ENCODE results near the gene EVC2. TPM values are rescaled to one million over a fixed set of nuclear protein-coding genes. Genes with fewer than 3 reads are reported as not detected.

Gene EVC2
- total RNA-seq, 2 experiments from 2014 or later, result 3.4 TPM; not detected in 1

DNA sequence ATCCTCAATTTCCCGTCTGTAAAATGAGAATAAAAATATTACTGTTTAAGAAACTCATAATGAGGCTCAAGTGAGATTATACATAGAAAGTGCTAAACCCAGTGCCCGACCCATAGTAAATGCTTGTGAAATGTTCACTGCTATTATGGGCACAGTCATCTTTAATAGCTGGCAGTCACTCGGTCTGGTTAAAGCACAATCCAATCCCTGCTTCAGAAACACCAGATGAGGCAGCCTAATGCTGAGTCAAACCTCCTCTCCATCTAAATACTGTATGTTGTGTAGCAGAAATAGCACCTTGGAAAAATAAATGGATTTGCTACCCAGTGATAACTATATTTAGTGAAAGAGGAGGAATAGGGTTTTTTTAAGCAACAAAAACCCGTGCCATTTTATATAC lies 14.5 kb downstream of the EVC2 start:
- Histone ChIP-seq H3K4me2 (ENCODE audit: low read length) (no peak overlapping the region), H2AFZ (ENCODE audit: low read length) (no peak overlapping the region), H3K4me1 (ENCODE audit: insufficient read depth, low read length, poor library complexity, severe bottlenecking) (no peaks in the 10 kb centered on the region), H3K9me2 (ENCODE audit: insufficient read depth, low read length) (no peaks in the 10 kb centered on the region), H3K79me2 (ENCODE audit: insufficient read depth, low read depth, low read length) (no peaks in the 10 kb centered on the region), H4K20me1 (ENCODE audit: insufficient read depth, low read length) (no peaks in the 10 kb centered on the region), H3K36me3 (ENCODE audit: insufficient read depth, low read length) (no peaks in the 10 kb centered on the region), H3K9me3 (ENCODE audit: low read length) (no peaks in the 10 kb centered on the region), H3K4me3 (ENCODE audit: low read depth, low read length, poor library complexity, severe bottlenecking) (no peak overlapping the region), H3K27ac (ENCODE audit: low read depth, low read length, poor library complexity, severe bottlenecking) (no peak overlapping the region)
- CTCF ChIA-PET (ENCODE audit: unreplicated experiment), result no interaction called here
- no TSS peak for BruUV-seq (replicated peaks)
- no peak for DNase-seq (ENCODE audit: low spot score)
- no peak for TF ChIP-seq CTCF (conservative IDR thresholded peaks at IDR 0.05; ENCODE audit: low read length)
- no peak for TF ChIP-seq EZH2phosphoT487 (IDR thresholded peaks at IDR 0.05; ENCODE audit: borderline replicate concordance, low read depth, low read length)
- intact Hi-C loops (cut with micrococcal nuclease; ENCODE audit: unreplicated experiment), result no loop called here
- POLR2A ChIA-PET, result no interaction called here

- CTCF ChIA-PET (ENCODE audit: unreplicated experiment), result no interaction called here
- no peaks in the 10 kb centered on the region for H3K4me1 ChIP-seq (ENCODE audit: insufficient read depth, low read length, poor library complexity, severe bottlenecking)
- no peak overlapping the region for H3K27ac ChIP-seq (ENCODE audit: low read depth, low read length, poor library complexity, severe bottlenecking)
- no peaks in the 10 kb centered on the region for H3K36me3 ChIP-seq (ENCODE audit: insufficient read depth, low read length)
- intact Hi-C loops (cut with micrococcal nuclease; ENCODE audit: unreplicated experiment), result no loop called here
- H4K20me1 ChIP-seq (ENCODE audit: insufficient read depth, low read length), result no peaks in the 10 kb centered on the region
- no peaks in the 10 kb centered on the region for H3K9me2 ChIP-seq (ENCODE audit: insufficient read depth, low read length)
- TF ChIP-seq EZH2phosphoT487 (IDR thresholded peaks at IDR 0.05; ENCODE audit: borderline replicate concordance, low read depth, low read length) (no peak), CTCF (conservative IDR thresholded peaks at IDR 0.05; ENCODE audit: low read length) (no peak)
- POLR2A ChIA-PET, result interaction anchor here (1.4 kb wide), 1 partner anchor 11 kb away, joined by 3 read pairs; no protein-coding TSS in a partner anchor
- no peak overlapping the region for H3K4me2 ChIP-seq (ENCODE audit: low read length)
- BruUV-seq (replicated peaks), result no TSS peak
- no peaks in the 10 kb centered on the region for H3K9me3 ChIP-seq (ENCODE audit: low read length)
- DNase-seq (ENCODE audit: low spot score), result no peak
- H3K79me2 ChIP-seq (ENCODE audit: insufficient read depth, low read depth, low read length), result no peaks in the 10 kb centered on the region
- no peak overlapping the region for H3K4me3 ChIP-seq (ENCODE audit: low read depth, low read length, poor library complexity, severe bottlenecking)
- no peak overlapping the region for H2AFZ ChIP-seq (ENCODE audit: low read length)
Measured at GRCh38 chr4:5691491-5692132, 16.7 kb downstream of the EVC2 start.

DNA sequence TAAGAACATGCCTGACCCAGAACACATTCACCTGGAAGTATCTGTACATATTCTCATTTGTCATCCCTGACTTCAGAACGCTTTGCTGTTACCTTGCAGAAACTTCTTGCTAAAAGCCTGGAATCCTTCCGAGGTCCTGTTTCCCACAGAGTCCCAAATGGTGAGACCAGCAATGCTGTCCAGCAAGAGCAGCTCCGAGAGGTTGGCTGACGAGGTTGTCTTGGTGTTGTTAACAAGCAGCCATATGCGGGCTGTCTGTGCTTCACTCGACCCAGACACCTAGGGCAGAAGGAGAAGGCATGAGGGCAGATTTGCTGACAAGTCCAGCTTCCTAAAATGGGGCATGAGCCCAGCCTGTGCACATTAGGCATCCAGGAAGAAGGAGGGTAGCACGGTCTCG lies 19.3 kb downstream of the EVC2 start:
- DNase-seq (ENCODE audit: low spot score), result no peak

More for the DNA sequence above, 19.3 kb downstream of the EVC2 start:
- Histone ChIP-seq H3K9me3 (ENCODE audit: low read length) (no peaks in the 10 kb centered on the region), H3K27ac (ENCODE audit: low read depth, low read length, poor library complexity, severe bottlenecking) (no peak overlapping the region), H3K79me2 (ENCODE audit: insufficient read depth, low read depth, low read length) (no peaks in the 10 kb centered on the region), H2AFZ (ENCODE audit: low read length) (no peak overlapping the region), H3K4me1 (ENCODE audit: insufficient read depth, low read length, poor library complexity, severe bottlenecking) (no peaks in the 10 kb centered on the region), H3K4me3 (ENCODE audit: low read depth, low read length, poor library complexity, severe bottlenecking) (no peak overlapping the region), H3K4me2 (ENCODE audit: low read length) (no peak overlapping the region), H3K36me3 (ENCODE audit: insufficient read depth, low read length) (no peaks in the 10 kb centered on the region), H3K9me2 (ENCODE audit: insufficient read depth, low read length) (no peaks in the 10 kb centered on the region), H4K20me1 (ENCODE audit: insufficient read depth, low read length) (no peaks in the 10 kb centered on the region)
- POLR2A ChIA-PET, result interaction anchor here (1.5 kb wide), 1 partner anchor 9 kb away, joined by 6 read pairs; no protein-coding TSS in a partner anchor
- intact Hi-C loops (cut with micrococcal nuclease; ENCODE audit: unreplicated experiment), result no loop called here
- no peak for TF ChIP-seq CTCF (conservative IDR thresholded peaks at IDR 0.05; ENCODE audit: low read length)
- TF ChIP-seq EZH2phosphoT487 (IDR thresholded peaks at IDR 0.05; ENCODE audit: borderline replicate concordance, low read depth, low read length), result no peak
- CTCF ChIA-PET (ENCODE audit: unreplicated experiment), result no interaction called here
- no TSS peak for BruUV-seq (replicated peaks)
